IgD-negative memory B cell (primary cell): ENCODE measurements around the gene ATL1. TPM values are rescaled to one million over a fixed set of nuclear protein-coding genes. Genes with fewer than 3 reads are reported as not detected.

ENCODE experiments used
- H3K27ac Mint-ChIP-seq, 3 donors: one replicate each; pipeline ENCODE4 v1.8.0; 2020 to 2022; ENCODE audit warnings: mild to moderate bottlenecking in 3 of 3, mixed read lengths in 3 of 3, moderate library complexity in 1 of 3
- H3K27me3 Mint-ChIP-seq: one replicate; pipeline ENCODE4 v1.8.0; 2021; ENCODE audit warnings: mixed read lengths
- H3K36me3 Mint-ChIP-seq: one replicate; pipeline ENCODE4 v1.8.0; 2020; ENCODE audit warnings: mild to moderate bottlenecking, mixed read lengths
- H3K4me1 Mint-ChIP-seq, 3 donors: one replicate each; pipeline ENCODE4 v1.8.0; 2020 to 2022; ENCODE audit warnings: mixed read lengths in 3 of 3, mild to moderate bottlenecking in 1 of 3
- H3K4me3 Mint-ChIP-seq, 4 donors: one replicate each; pipeline ENCODE4 v1.8.0; 2020 to 2022; ENCODE audit warnings: mild to moderate bottlenecking in 4 of 4, mixed read lengths in 4 of 4, moderate library complexity in 3 of 4
- H3K9me3 Mint-ChIP-seq, 3 donors: one replicate each; pipeline ENCODE4 v1.8.0; 2020 to 2021; ENCODE audit warnings: mixed read lengths in 3 of 3, mild to moderate bottlenecking in 1 of 3
- polyA plus RNA-seq: library from polyadenylated mRNA; unstranded; fragments of 300-500 nt; fragmentation: Illumina TruSeq; gene quantifications from one replicate; pipeline ENCODE4 v1.2.3, GENCODE V29; 2021

The ATL1 gene
- polyA plus RNA-seq: 4.1 TPM

DNA sequence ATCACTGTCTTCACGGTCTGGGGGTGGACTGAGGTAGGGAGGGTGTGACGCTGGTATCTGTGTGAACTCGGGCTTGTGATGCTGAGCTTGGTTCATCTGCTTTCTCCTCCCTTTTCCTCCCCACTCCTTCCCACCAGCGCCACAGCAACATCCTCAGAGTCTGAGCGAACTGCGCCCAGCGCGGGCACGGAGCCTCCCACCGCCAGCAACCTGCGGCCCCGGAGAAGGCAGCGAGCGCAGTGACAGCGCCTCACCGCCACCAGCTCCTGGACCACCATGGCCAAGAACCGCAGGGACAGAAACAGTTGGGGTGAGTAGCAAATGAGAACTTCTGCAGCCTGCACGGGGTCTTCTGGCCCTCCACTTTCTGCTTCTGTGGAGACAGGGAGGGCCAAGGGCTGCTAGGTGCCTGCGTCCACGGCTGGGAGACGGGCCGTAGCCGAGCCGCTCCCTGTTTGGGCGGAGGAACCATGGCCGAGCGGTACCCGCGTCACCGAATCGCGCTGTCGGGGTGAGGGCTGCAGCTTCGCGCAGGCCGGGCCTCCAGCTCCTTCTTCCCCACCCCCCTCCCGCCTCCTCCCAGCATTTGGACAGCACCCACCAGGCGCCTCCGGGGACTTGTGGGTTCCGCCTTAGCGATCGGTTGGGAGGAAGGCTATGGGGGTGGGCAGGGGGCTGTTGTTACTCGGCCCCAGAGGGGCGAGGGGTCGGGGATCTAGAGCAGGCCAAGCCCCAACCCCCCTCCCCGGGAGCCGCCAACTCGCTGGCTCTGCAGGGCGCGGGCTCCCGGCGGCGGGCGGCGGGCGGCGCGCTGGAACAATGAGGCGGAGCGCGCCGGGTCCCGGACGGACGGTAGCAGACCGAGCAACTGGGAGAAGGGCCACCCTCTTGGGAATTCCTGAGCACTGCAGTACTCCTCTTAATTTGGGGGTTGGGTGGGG is at the start of gene ATL1:
ATL1 (plus strand) TSS at position 156 of the 941 bp plus-strand sequence; CDS start at position 277, 121 bp downstream.
- H3K27me3 Mint-ChIP-seq: peaks cover 39% of the 10 kb centered on the region
- H3K4me3 Mint-ChIP-seq: peak within 1 kb of the TSS; percentile 73 to 91 (median 86)
- peaks cover 4 to 11% (median 11%) of the 10 kb centered on the region in 3 donors for H3K4me1 Mint-ChIP-seq
- H3K27ac Mint-ChIP-seq: peak within 1 kb of the TSS in 1 of 3 donors; percentile 78
- H3K9me3 Mint-ChIP-seq: peaks cover 0 to 2% (median 0%) of the 10 kb centered on the region in 3 donors
- H3K36me3 Mint-ChIP-seq: no peaks in the 10 kb centered on the region

DNA sequence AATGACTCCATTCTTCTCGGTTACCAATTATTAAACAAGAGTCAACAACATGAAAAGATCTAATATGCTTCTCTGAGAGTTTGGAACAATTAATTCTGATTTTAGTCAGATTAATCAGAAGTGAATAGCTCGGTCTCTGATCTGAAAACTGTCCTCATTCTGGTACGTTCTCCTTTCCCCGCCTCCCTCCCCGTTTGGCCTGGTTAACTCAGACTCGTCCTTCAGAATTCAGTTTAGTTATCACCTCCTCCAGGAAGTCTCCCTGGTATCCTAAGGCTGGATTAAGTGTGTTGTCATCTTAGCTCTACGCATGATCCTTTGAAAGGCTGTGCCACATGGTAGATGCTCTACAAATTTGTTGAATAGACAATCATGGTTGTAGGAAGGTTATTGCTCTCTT is 49.8 kb upstream of the ATL1 start:
- Mint-ChIP-seq H3K9me3 (peaks cover 0 to 4% (median 2%) of the 10 kb centered on the region in 3 donors), H3K4me3 (no peak overlapping the region), H3K4me1 (peaks cover 4 to 16% (median 4%) of the 10 kb centered on the region in 3 donors), H3K36me3 (peaks cover 5% of the 10 kb centered on the region), H3K27me3 (no peaks in the 10 kb centered on the region), H3K27ac (no peak overlapping the region)

DNA sequence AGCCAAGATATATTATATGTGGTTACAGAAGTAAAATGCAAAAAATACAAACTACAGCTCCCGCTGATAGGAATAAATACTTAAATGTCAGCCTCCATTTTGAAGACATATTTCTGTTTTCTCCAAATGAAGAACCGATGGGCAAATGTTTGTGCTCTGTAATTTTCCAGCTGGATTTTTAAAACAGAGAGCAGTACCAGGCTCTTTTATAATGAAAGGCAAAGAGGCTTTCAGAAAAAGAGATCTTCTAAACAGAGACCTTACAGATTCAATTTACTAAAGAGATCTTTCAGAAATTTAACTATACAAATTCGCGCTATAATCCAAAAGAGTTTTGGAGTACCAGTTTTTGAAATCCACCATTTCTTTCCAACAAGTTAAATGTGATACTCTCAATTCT is 47.5 kb upstream of the ATL1 start:
- H3K4me3 Mint-ChIP-seq: no peak overlapping the region
- peaks cover 1 to 13% (median 3%) of the 10 kb centered on the region in 3 donors for H3K4me1 Mint-ChIP-seq
- peaks cover 5% of the 10 kb centered on the region for H3K36me3 Mint-ChIP-seq
- peaks cover 0 to 4% (median 2%) of the 10 kb centered on the region in 3 donors for H3K9me3 Mint-ChIP-seq
- H3K27ac Mint-ChIP-seq: no peak overlapping the region
- no peaks in the 10 kb centered on the region for H3K27me3 Mint-ChIP-seq

DNA sequence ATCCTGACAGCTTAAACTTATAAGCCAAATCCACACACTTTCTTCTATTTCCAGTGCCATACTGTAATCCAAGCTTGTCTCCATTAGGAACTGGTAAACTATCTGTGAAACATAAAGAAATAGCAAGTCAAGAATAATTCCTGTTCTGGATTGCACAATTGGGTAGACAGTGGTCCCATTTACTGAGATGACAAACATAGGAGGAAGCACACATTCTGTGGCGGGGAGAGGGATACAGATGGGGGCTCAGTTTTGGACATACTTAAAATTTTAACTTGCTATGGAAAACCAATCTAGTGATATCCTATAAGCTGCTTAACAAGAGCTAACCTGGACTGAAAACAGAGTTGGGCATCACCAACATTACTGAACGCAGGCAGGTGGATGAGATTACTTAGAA is 43.9 kb upstream of the ATL1 start:
- H3K27me3 Mint-ChIP-seq: no peaks in the 10 kb centered on the region
- no peak overlapping the region for H3K27ac Mint-ChIP-seq
- peaks cover 4% of the 10 kb centered on the region for H3K36me3 Mint-ChIP-seq
- no peak overlapping the region for H3K4me3 Mint-ChIP-seq
- peaks cover 8 to 14% (median 10%) of the 10 kb centered on the region in 3 donors for H3K4me1 Mint-ChIP-seq
- peaks cover 0 to 2% (median 0%) of the 10 kb centered on the region in 3 donors for H3K9me3 Mint-ChIP-seq

DNA sequence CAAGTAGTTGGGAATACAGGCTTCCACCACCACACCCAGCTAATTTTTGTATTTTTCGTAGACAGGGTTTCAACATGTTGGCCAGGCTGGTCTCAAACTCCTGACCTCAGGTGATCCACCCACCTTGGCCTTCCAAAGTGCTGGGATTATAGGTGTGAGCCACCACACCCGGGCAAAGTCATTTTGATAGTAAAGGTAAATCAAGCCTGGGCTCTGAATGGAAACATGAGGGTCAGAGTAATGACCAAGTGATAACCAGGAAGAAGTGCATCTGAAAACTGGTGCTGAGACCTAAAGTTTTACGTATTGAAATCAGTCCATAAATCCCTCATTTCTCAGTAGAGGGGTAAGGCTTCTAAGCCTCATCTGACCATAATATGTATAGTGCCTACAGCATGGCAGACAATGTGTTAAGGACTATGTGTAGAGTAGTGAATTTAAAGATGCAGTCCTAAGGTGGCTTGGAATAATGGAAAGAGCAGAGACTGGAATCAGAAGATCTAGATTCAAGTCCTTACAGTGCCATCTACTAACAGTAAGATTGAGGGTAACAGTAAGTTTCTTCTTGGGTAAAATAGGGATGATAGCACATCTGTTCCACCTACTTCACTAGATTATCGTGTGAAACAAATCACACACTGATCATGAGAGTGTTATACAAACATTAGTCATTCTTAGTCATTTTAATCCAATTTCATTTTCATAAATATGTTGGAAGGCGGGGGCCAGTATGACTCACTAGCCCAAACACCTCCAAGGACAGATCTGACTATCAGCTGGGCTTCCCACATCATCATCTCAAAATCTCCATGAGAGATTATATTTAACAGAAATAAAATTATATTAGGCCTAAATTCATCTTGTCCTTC is 38.8 kb upstream of the ATL1 start:
- H3K27me3 Mint-ChIP-seq: no peaks in the 10 kb centered on the region
- peak overlapping the region; percentile 23 to 64 (median 41) for H3K27ac Mint-ChIP-seq
- no peaks in the 10 kb centered on the region for H3K9me3 Mint-ChIP-seq
- H3K36me3 Mint-ChIP-seq: peaks cover 7% of the 10 kb centered on the region
- H3K4me1 Mint-ChIP-seq: peaks cover 39 to 46% (median 44%) of the 10 kb centered on the region in 3 donors
- peak overlapping the region in 2 of 4 donors; percentile 33 to 84 for H3K4me3 Mint-ChIP-seq

DNA sequence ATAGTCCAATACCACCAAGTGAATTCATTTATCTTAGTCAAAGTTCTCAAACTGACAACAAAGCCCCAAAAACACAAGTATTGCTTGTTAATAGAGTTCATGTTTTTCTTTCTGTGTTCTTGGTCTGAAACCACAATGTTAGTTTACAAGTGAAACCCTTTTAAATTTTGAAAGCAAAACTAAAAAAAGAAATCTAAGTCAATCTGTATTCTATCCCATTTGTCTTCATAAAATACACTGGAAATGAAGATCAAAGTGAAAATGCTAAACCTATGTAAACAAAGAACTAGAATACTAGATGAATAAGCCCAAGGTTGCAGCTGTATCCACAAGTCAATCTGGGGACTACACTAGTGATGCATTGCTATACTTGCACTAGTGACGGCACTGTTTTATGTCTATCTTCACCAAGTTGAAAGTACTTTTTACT is 38.0 kb upstream of the ATL1 start:
- Mint-ChIP-seq H3K36me3 (peaks cover 7% of the 10 kb centered on the region), H3K27ac (peak overlapping the region in 2 of 3 donors; percentile 41 to 64), H3K4me3 (peak overlapping the region in 3 of 4 donors; percentile 5 to 84 (median 33)), H3K4me1 (peaks cover 45 to 49% (median 47%) of the 10 kb centered on the region in 3 donors), H3K27me3 (no peaks in the 10 kb centered on the region), H3K9me3 (no peaks in the 10 kb centered on the region)

DNA sequence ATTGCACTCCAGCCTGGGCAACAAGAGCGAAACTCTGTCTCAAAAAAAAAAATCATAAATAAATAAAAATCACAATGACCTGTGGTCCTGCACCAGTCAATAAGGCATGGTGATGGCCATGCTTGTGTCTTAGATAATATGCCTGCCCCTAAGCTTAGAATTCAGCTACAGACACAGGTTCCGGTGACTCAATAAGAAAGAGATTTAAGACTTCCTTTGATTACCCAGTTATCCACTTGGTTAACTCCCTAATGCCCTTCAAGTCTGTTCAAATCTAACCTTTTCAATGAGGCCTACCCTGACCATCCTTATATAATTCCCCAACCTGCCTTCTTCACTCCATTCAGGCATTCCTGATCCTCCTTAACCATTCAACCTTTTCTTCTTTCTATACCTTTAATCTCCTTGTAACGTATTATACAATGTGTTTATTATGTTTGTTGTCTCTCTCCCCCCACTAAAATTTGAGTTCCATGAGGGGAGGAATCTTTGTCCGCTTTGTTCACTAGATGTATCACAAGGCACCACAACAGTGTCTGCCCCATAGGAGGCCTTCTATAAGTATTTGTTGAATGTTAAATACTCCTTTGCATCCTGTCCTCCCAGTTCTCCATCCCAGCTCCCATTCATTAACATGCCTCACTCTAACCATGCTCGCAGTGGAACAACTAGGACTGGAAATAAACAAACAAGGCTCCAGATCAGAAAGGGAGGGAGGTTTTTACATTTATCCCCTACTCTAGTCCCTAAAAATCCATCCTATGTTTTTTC is 36.5 kb upstream of the ATL1 start:
- Mint-ChIP-seq H3K27me3 (no peaks in the 10 kb centered on the region), H3K9me3 (no peaks in the 10 kb centered on the region), H3K4me3 (peak overlapping the region in 2 of 4 donors; percentile 9 to 81), H3K36me3 (peaks cover 6% of the 10 kb centered on the region), H3K4me1 (peaks cover 49% of the 10 kb centered on the region in 3 donors), H3K27ac (peak overlapping the region in 2 of 3 donors; percentile 18 to 71)

DNA sequence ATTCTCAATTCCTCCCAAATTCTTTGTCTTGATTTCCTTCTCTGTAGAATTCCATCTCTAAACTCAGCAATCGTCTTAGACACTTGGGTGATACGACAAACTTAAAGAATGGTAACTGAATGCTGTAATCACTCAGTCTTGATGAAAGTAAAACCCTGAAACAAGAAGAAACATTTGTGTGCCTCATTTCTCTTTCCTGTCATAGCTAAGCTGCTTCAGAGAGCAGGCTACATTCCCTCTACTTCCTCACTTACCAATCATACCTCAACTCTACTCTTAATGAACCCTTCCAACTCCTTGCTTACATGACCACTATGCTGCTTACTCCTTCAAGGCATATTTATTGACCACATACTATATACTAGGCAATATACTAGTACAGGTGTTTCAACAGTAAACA is 35.9 kb upstream of the ATL1 start:
- Mint-ChIP-seq H3K4me3 (peak overlapping the region in 3 of 4 donors; percentile 6 to 81 (median 10)), H3K36me3 (peaks cover 3% of the 10 kb centered on the region), H3K9me3 (no peaks in the 10 kb centered on the region), H3K27ac (peak overlapping the region in 2 of 3 donors; percentile 18 to 71), H3K27me3 (no peaks in the 10 kb centered on the region), H3K4me1 (peaks cover 49 to 51% (median 51%) of the 10 kb centered on the region in 3 donors)

DNA sequence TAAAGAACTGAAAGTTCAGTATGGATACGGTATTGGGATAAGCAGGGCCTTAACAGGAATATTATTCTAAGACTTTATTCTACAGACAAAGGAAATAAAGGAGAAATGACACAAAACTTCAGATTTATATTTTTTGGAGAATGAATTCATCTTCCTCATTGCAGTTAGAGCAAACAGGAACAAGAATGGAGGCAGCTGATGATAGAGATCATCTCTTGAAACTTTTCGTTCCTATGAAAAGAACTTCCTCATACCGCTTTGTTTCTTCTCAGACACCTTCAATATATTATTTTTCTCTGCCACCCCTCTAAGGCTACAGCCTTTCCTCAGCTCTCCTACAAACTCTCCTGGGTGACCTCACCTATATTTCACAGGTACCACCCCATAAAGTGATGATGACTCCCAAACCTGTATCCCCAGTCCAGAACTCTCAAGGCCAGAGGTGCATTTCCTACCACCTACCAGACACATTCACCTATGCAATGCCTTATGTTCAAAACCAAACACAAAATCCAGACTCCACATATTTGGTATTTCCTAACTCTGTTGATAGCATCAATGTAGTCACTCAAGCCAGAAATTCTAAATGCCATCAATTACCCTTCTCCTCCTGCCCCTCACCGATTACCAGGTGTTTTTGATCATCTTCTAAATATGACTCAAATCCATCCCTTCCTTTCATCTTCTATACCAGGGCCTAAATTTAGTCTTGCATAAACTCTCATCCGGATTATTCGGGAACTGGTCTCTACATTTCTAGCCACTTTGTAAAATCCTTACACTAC is 35.0 kb upstream of the ATL1 start:
- H3K9me3 Mint-ChIP-seq: no peaks in the 10 kb centered on the region
- H3K4me1 Mint-ChIP-seq: peaks cover 48 to 57% (median 56%) of the 10 kb centered on the region in 3 donors
- no peaks in the 10 kb centered on the region for H3K27me3 Mint-ChIP-seq
- H3K36me3 Mint-ChIP-seq: peaks cover 3% of the 10 kb centered on the region
- peak overlapping the region in 3 of 4 donors; percentile 6 to 81 (median 69) for H3K4me3 Mint-ChIP-seq
- peak overlapping the region; percentile 18 to 71 (median 61) for H3K27ac Mint-ChIP-seq

DNA sequence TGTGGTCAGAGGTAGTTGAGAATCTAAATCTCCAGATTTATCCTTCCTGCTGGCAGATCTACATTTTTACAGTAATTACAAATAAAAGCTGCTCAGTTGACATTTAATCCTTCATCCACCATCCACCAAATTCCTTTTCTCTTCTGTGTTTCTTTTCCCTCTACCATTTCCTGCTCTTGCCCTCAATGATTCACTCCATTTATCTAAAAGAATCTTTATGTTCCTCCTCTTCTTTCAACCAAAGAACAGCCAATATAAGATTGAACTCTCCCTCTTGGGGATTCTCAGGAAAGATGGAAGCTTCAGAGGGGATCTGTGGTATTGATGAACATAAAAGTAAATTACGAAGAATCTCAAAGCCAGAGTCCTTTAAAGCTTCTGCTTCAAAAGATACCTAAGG is 31.9 kb upstream of the ATL1 start:
- Mint-ChIP-seq H3K4me1 (peaks cover 31 to 59% (median 58%) of the 10 kb centered on the region in 3 donors), H3K4me3 (no peak overlapping the region), H3K9me3 (no peaks in the 10 kb centered on the region), H3K27ac (no peak overlapping the region), H3K36me3 (no peaks in the 10 kb centered on the region), H3K27me3 (no peaks in the 10 kb centered on the region)

DNA sequence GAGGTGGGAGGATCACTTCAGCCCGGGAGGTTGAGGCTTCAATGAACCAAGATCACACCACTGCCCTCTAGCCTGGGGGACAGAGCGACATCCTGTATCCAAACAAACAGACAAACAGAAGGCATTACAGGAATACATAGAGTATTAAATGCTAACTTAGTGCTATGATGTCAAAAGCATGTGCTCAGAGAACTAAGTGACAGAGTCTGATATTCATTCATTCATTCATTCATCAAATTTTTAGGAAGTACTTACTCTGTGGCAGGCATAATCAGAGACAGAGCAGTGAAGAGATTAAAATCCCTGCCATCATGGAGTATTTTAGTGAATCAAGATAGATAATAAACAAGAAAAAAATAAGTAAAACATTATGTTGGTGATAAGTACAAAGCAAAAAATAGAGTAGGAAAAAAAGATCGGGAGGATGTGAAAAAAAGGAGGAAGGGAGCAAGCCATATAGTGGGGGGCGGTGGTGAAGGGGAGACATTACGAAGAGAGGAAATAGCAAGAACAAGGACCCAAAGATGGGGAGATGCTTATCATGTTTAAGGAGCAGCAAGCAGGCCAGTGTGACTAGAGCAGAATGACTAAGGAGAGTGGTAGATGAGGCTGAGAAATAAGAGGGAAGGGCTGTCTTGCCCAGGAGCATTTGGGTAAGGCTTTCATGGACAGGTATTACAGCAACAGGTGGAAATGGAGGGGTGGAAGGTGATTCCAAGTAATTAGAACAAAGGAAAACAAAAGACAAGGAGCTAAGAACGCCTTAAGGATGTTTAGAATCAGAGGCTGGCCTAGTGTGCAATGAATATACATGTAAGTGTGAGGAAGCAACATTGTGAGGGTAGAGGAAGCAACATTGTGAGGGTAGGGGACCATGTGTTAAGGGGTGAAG is 30.4 kb upstream of the ATL1 start:
- H3K27me3 Mint-ChIP-seq: no peaks in the 10 kb centered on the region
- H3K27ac Mint-ChIP-seq: peak overlapping the region in 2 of 3 donors; percentile 17 to 26
- H3K4me3 Mint-ChIP-seq: peak overlapping the region in 3 of 4 donors; percentile 6 to 31 (median 30)
- H3K36me3 Mint-ChIP-seq: no peaks in the 10 kb centered on the region
- peaks cover 22 to 54% (median 49%) of the 10 kb centered on the region in 3 donors for H3K4me1 Mint-ChIP-seq
- H3K9me3 Mint-ChIP-seq: no peaks in the 10 kb centered on the region

DNA sequence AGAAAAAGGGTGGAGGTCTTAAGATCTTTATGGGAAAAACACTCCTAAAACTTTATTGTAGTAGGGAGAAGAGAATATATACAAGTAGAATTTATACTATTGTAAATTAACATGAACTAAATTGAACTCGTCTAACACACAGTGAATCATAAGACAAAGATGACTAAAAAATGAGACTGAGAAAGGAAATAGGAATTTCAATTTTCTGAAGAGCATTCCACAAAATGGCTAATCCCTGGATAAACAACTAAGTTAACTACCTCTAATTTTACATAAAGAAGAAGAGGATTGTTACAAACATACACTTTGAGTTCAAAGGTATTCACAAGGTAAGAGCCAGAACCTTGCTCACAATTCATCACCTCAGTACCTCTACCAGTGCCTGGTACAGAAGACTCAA is 29.6 kb upstream of the ATL1 start:
- Mint-ChIP-seq H3K4me3 (peak overlapping the region; percentile 88 to 96 (median 93)), H3K27me3 (no peaks in the 10 kb centered on the region), H3K27ac (peak overlapping the region in 1 of 3 donors; percentile 55), H3K36me3 (no peaks in the 10 kb centered on the region), H3K4me1 (peaks cover 14 to 46% (median 41%) of the 10 kb centered on the region in 3 donors), H3K9me3 (no peaks in the 10 kb centered on the region)
